GM12864 (cell line): ENCODE results near the gene HOXB8.

Experiments
- DNase-seq: peaks from one replicate; pipeline ENCODE4 v3.0.0-alpha.2; 2011; ENCODE audit warnings: low read depth
- H3K4me3 ChIP-seq: 2 replicates; pipeline ENCODE4 v1.5.1; 2011; ENCODE audit warnings: mild to moderate bottlenecking, low read depth, low read length, control low read depth
- TF ChIP-seq, protein P1 (sequence below): IDR thresholded peaks from 2 replicates; pipeline ENCODE4 v1.5.1; 2011; ENCODE audit warnings: low read depth, mild to moderate bottlenecking, moderate library complexity, low read length, control low read depth, inconsistent platforms; ENCODE audit errors: missing control alignments

The HOXB8 gene

GRCh38 chr17:48596000-48596734 lies 18.9 kb downstream of the HOXB8 start:
- peak overlapping the region; percentile 34 for H3K4me3 ChIP-seq
- no peak for DNase-seq
- TF ChIP-seq, protein P1, sequence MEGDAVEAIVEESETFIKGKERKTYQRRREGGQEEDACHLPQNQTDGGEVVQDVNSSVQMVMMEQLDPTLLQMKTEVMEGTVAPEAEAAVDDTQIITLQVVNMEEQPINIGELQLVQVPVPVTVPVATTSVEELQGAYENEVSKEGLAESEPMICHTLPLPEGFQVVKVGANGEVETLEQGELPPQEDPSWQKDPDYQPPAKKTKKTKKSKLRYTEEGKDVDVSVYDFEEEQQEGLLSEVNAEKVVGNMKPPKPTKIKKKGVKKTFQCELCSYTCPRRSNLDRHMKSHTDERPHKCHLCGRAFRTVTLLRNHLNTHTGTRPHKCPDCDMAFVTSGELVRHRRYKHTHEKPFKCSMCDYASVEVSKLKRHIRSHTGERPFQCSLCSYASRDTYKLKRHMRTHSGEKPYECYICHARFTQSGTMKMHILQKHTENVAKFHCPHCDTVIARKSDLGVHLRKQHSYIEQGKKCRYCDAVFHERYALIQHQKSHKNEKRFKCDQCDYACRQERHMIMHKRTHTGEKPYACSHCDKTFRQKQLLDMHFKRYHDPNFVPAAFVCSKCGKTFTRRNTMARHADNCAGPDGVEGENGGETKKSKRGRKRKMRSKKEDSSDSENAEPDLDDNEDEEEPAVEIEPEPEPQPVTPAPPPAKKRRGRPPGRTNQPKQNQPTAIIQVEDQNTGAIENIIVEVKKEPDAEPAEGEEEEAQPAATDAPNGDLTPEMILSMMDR: no peak

- TF ChIP-seq, protein P1: no peak
- DNase-seq: no peak
- H3K4me3 ChIP-seq: no peak overlapping the region
Observed at GRCh38 chr17:48595278-48595999, 19.7 kb downstream of the HOXB8 start.

GRCh38 chr17:48594538-48595277 lies 20.4 kb downstream of the HOXB8 start:
- TF ChIP-seq, protein P1: no peak
- H3K4me3 ChIP-seq: no peak overlapping the region
- DNase-seq: no peak

- TF ChIP-seq, protein P1: peak; percentile 99
- peak overlapping the region; percentile 49 for H3K4me3 ChIP-seq
- no peak for DNase-seq
Observed at GRCh38 chr17:48593840-48594537, 21.1 kb downstream of the HOXB8 start.

- TF ChIP-seq, protein P1: no peak
- H3K4me3 ChIP-seq: peak within 1 kb of the TSS; percentile 49
- no peak for DNase-seq
Observed at GRCh38 chr17:48593126-48593829, 21.8 kb downstream of the HOXB8 start, which contains the start of gene HOXB5. Gene HOXB5 (minus strand): TSS chr17:48593779. CDS start chr17:48593682, 97 bp downstream.

DNA sequence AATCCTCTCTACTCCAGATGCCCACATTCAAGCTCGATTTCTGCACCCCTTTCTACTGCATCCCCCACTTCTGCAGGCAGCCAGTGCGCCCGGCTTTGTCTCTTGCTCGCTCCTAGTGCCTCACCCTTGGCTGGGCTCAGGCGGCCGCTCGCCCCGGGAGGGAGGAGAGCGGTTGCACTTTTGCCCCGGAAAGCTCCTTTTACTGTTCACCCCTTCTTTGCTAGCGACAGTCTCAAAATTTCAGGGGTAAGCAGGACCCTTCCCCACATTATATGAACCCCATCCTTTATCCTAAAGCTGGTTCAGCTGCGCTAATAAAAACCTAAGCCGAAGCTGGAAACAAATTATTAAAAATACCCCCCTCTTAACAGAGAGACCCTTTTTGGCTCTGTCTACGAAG lies 22.5 kb downstream of the HOXB8 start:
- DNase-seq: no peak
- H3K4me3 ChIP-seq: no peak overlapping the region; the same call in 1 of the 2 replicates
- TF ChIP-seq, protein P1: no peak
